Raji (cell line): ENCODE data around the gene SERPINE1.

Experiments
- POLR2A ChIP-seq: IDR thresholded peaks from 2 replicates; pipeline ENCODE4 v1.6.1; 2011; ENCODE audit warnings: low read depth, low read length, control low read depth; ENCODE audit not compliant: insufficient read depth

SERPINE1 gene

GRCh38 chr7:101126651-101127459, at the start of gene SERPINE1:
TSS of gene SERPINE1 (plus strand) at chr7:101127104. CDS start at chr7:101128394, 1,290 bp downstream.
- 0 out of 2 replicates have a peak, but pooled peaks have one; percentile 32 for TF ChIP-seq POLR2A

GRCh38 chr7:101077303-101078086, 49.4 kb upstream of the SERPINE1 start:
- TF ChIP-seq POLR2A: no peak

DNA sequence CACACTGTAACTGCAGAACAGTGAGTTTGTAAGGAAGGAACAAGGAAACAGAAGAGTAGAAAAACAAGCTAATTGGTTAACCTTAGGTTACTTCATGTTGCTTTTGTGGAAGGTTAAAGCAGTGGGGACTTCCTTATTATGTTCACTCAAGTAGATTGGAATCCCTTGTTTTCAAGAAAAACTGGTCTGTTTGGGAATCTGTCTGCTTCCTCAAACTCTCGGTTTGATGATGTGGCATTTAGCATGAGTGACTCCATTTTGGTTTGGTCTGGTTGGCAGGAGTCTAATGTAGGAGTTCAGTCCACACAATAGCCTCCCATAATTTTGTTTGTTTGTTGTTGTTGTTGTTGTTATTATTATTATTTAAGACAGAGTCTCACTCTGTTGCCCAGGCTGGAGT, 45.5 kb upstream of the SERPINE1 start:
- no peak for TF ChIP-seq POLR2A

DNA sequence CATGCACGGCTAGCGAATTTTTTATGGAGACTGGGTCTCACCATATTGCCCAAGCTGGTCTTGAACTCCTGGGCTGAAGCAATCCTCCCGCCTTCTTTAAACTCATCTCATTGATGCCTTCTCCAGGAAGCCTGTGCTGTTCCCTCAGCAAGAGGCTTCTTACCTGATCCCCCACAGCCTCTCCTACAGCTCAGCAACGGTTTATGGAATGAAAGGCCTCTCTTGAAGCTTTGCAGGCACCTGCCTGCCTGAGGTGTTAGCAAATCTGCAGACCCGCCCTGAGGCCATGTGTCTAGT, 42.1 kb upstream of the SERPINE1 start:
- no peak for TF ChIP-seq POLR2A

- peak; percentile 87 for TF ChIP-seq POLR2A
Observed at GRCh38 chr7:101085162-101085964, 41.5 kb upstream of the SERPINE1 start, which contains the start of gene TRIM56. TSS of gene TRIM56 (plus strand) at chr7:101085481. CDS start at chr7:101087313, 1,832 bp downstream.

- TF ChIP-seq POLR2A: no peak
Observed at GRCh38 chr7:101087334-101088068, 39.4 kb upstream of the SERPINE1 start.

DNA sequence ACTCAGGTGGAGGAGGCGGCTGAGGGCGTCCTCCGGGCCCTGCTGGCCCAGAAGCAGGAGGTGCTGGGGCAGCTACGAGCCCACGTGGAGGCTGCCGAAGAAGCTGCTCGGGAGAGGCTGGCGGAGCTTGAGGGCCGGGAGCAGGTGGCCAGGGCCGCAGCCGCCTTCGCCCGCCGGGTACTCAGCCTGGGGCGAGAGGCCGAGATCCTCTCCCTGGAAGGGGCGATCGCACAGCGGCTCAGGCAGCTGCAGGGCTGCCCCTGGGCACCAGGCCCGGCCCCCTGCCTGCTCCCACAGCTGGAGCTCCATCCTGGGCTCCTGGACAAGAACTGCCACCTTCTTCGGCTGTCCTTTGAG, 38.9 kb upstream of the SERPINE1 start:
- no peak for TF ChIP-seq POLR2A

- no peak for TF ChIP-seq POLR2A
Observed at GRCh38 chr7:101088858-101089529, 37.9 kb upstream of the SERPINE1 start.

DNA sequence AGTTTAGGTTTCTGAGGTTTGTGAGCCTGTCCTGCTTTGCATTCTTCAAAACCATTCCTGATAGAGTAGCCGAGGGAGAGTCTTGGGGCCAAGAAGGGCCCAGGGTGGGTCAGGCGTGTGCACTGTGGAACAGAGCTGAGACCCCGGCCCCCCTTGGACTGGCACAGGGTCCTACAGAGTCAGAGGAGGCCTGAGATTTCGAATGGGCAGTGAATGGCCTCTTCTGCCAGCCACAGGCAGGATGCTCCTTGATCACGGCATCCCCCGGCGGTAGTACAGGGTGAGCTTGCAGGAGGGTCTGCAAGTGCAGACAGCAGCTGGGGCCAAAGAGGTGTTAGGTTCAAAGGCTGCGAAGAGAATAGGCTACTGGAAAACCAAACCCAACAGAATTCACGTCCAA, 37.0 kb upstream of the SERPINE1 start:
- no peak for TF ChIP-seq POLR2A

- TF ChIP-seq POLR2A: no peak
Observed at GRCh38 chr7:101093906-101094305, 33.0 kb upstream of the SERPINE1 start.

DNA sequence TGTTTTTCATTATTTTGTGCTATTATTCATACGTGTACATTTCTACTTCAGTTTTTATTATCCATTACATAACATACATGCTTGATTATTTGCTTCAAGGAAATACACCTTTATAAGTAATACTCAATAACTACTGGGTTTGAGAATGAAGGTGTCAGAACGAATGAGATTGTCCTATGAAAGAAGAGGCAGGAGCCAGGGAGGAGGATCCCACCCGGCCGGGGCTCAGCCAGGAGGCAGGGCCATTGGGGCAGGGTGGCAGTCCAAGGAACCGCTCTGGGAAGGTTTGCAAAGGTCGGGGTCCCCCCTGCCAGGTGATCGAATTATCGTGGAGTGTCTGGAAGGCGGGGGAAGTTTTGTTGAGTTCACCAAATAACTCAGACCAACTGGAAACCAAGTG, 32.5 kb upstream of the SERPINE1 start:
- TF ChIP-seq POLR2A: no peak

DNA sequence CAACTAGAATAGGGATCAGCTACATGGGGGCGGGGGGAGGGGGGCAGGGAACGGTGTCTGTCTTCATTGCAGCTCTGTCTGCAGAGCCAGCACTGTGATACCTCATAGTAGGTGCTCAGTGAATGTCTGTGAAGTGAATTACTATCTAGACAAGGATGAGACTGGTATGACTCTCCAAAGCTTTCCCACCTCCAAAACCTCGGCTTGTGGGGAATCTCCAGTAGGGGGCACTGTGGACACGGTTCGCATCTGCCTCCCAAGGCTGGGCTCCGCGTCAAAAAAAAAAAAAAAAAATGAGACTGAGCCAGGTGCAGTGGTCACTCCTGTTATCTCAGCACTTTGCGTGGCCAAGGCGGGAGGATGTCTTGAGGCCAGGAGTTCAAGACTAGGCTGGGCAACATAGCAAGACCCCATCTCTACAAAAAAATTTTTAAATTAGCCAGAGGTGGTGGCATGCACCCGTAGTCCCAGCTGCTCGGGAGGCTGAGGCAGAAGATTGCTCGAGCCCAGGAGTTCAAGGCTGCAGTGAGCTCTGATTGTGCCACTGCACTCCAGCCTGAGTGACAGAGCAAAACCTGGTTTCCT, 32.0 kb upstream of the SERPINE1 start:
- no peak for TF ChIP-seq POLR2A

DNA sequence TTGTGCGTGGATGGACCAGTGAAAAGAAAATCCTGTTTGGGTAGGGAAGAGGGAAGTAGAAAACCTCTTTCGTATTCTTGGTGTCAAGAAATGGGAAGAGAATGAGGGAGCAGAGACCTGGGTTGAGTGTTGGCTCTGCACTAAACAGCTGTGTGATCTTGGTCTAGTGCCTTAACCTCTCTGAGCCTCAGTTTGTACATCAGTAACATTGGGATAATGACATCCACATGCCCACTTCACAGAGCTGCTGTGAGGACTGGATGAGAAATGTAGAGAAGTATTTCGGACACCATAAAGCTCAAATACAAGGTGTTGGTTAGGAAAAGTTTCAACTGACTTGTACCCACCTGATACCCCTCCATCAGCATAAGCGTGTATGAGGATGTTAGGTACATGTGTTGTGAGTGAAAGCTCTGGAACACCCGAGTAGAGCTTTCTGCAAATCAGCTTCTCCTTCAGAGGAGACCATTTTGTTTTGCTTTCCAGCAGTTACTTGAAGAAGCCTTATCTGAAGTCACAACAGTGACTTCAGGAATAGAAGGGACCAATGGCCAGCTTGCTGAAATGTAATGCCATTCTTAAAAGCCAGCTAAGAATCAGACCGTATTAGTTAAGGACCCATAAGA, 30.5 kb upstream of the SERPINE1 start:
- TF ChIP-seq POLR2A: 0 out of 2 replicates have a peak, but pooled peaks have one; percentile 12
